ENCODE data around the gene DUSP12. TPM values are rescaled to one million over a fixed set of nuclear protein-coding genes. Genes with fewer than 3 reads are reported as not detected.

DUSP12 gene
- total and polyA plus RNA-seq, 9 of the 15 experiments (the other 6 are each of a cell fraction or from before 2014, with no cell fraction given) = 10.4 to 81.4 (median 43.6) TPM

- in situ Hi-C loops (cut with MboI) (loop anchor here (10.0 kb wide), 1 partner anchor 235 kb away; no protein-coding TSS in a partner anchor), intact Hi-C loops (cut with micrococcal nuclease) (no loop called here)
- ChIA-PET POLR2A (interaction anchor here (0.8 kb wide), 1 partner anchor 9 kb away, joined by 3 read pairs; no protein-coding TSS in a partner anchor), CTCF (ENCODE audit: low intra/inter-chr PET ratio) (no interaction called here)
- H2AFZ ChIP-seq (ENCODE audit: low read depth, low read length) = no peak overlapping the region
- H3K4me2 ChIP-seq (ENCODE audit: insufficient read depth, low read length) = no peak overlapping the region
- peaks cover 72% of the 10 kb centered on the region; the same call in 2 of the 3 replicates for H3K36me3 ChIP-seq (ENCODE audit: control insufficient read depth, insufficient read depth, low read length)
- BruUV-seq (replicated peaks) = no TSS peak
- TF ChIP-seq E2F5 (CRISPR knock-in tag; IDR thresholded peaks at IDR 0.05) (no peak), ZBTB7A (IDR thresholded peaks at IDR 0.05; ENCODE audit: borderline replicate concordance, control insufficient read depth, low read depth, low read length) (no peak), ZNF23 (CRISPR knock-in tag; IDR thresholded peaks at IDR 0.05) (no peak), NR4A1 (CRISPR knock-in tag; IDR thresholded peaks at IDR 0.05) (no peak), NR4A1 (tag; IDR thresholded peaks at IDR 0.05) (no peak), TSHZ1 (CRISPR knock-in tag; IDR thresholded peaks at IDR 0.05) (no peak), POLR2A (conservative IDR thresholded peaks at IDR 0.05) (no peak)
- TF ChIP-seq, protein P1, sequence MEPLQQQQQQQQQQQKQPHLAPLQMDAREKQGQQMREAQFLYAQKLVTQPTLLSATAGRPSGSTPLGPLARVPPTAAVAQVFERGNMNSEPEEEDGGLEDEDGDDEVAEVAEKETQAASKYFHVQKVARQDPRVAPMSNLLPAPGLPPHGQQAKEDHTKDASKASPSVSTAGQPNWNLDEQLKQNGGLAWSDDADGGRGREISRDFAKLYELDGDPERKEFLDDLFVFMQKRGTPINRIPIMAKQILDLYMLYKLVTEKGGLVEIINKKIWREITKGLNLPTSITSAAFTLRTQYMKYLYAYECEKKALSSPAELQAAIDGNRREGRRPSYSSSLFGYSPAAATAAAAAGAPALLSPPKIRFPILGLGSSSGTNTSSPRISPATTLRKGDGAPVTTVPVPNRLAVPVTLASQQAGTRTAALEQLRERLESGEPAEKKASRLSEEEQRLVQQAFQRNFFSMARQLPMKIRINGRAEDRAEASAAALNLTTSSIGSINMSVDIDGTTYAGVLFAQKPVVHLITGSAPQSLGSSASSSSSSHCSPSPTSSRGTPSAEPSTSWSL (CRISPR knock-in tag; IDR thresholded peaks at IDR 0.05; ENCODE audit: borderline replicate concordance) = no peak
- DNase-seq (ENCODE audit: extremely low read depth in 1 of 4, low spot score in 3 of 4) (no peak), FAIRE-seq (no peak), ATAC-seq (no peak)
- H3K79me2 ChIP-seq (ENCODE audit: control insufficient read depth, insufficient read depth, low read length) = no peaks in the 10 kb centered on the region
- no peaks in the 10 kb centered on the region for H3K4me1 ChIP-seq (replicated peaks in 1 of 2; ENCODE audit: control insufficient read depth in 2 of 2, insufficient read depth in 2 of 2, low read length in 2 of 2)
- H4K20me1 ChIP-seq (replicated peaks; ENCODE audit: control insufficient read depth, insufficient read depth, low read length) = no peaks in the 10 kb centered on the region
- H3K27me3 ChIP-seq (ENCODE audit: control insufficient read depth in 2 of 2, insufficient read depth in 2 of 2, low read length in 2 of 2) = no peaks in the 10 kb centered on the region
- no peak overlapping the region for H3K9ac ChIP-seq (ENCODE audit: insufficient read depth in 1 of 2, low read depth in 2 of 2, low read length in 2 of 2)
- no peaks in the 10 kb centered on the region for H3K9me3 ChIP-seq (replicated peaks; ENCODE audit: control insufficient read depth, insufficient read depth, low read depth, low read length)
- no peak overlapping the region for H3K4me3 ChIP-seq
- WGBS (ENCODE audit: insufficient coverage, low coverage, missing lambda C conversion rate) = 100% methylated on average over 1 of the region's 1 CpG
- no peaks in the 10 kb centered on the region for H3K9me1 ChIP-seq (ENCODE audit: control insufficient read depth, insufficient read depth, low read length)
- no peak overlapping the region for H3K27ac ChIP-seq (ENCODE audit: extremely low read depth, low read depth, low read length)
Observed at GRCh38 chr1:161799792-161800191, 50.2 kb downstream of the DUSP12 start.
